HepG2 (cell line): ENCODE results near the gene ULK4. TPM values are rescaled to one million over a fixed set of nuclear protein-coding genes. Genes with fewer than 3 reads are reported as not detected.

ENCODE experiments used
- ATAC-seq: fragments of 200-7000 bp; cut with Tn5 transposase; 3 replicates; pipeline ENCODE4 v1.9.1; 2020; ENCODE audit warnings: mild to moderate bottlenecking, moderate library complexity
- BruUV-seq: library from RNA; stranded (reverse); fragments of 400-500 nt; replicated peaks from 2 replicates; lab custom pipeline; 2021; lab: Mats Ljungman, UMichigan
- CTCF ChIA-PET: fragments of 300-600 bp; formaldehyde crosslinking; extraction: SDS; loops from one replicate; lab custom pipeline; 2021; ENCODE audit warnings: low total read pairs, inconsistent platforms, low intra/inter-chr PET ratio; lab: Yijun Ruan, JAX
- POLR2A ChIA-PET: fragments of 350-600 bp; sonication (Branson Sonifier 250); formaldehyde crosslinking; loops from one replicate; lab custom pipeline; 2020; ENCODE audit warnings: antibody characterized with exemption, inconsistent platforms; lab: Yijun Ruan, JAX
- DNase-seq: peaks from one replicate; pipeline ENCODE4 v3.0.0-alpha.2; 2015; ENCODE audit warnings: low spot score
- FAIRE-seq: peaks from 3 replicates; lab custom pipeline; 2011; peaks lifted over from hg19 to GRCh38; lab: Jason Lieb, UNC
- H2AFZ ChIP-seq: one replicate; pipeline ENCODE4 v1.6.1; 2011; ENCODE audit warnings: low read length, inconsistent platforms
- H3K27ac ChIP-seq: fragments of 300-600 bp; 3 replicates; pipeline ENCODE4 v1.8.0; 2011; ENCODE audit warnings: mixed run types, mild to moderate bottlenecking, mixed read lengths, low read length, inconsistent platforms; ENCODE audit not compliant: insufficient read depth; ENCODE audit errors: extremely low read length
- H3K27me3 ChIP-seq, 2 experiments: fragments of 200-600 bp in 1 of 2; 2 replicates in 1 of 2; 3 replicates in 1 of 2; pipeline versions ENCODE4 v1.6.0 to v1.8.0; 2011; ENCODE audit warnings: low read length in 2 of 2, mild to moderate bottlenecking in 2 of 2, moderate library complexity in 2 of 2, inconsistent platforms in 1 of 2; ENCODE audit not compliant: insufficient read depth in 2 of 2, control insufficient read depth in 1 of 2
- H3K36me3 ChIP-seq, 2 experiments: fragments of 200-600 bp in 1 of 2; replicated peaks in 1 of 2; 2 replicates in 1 of 2; 3 replicates in 1 of 2; pipeline versions ENCODE4 v1.5.1 to v1.8.0; 2011; ENCODE audit warnings: low read length in 2 of 2, inconsistent platforms in 1 of 2; ENCODE audit not compliant: insufficient read depth in 2 of 2, control insufficient read depth in 1 of 2
- H3K4me1 ChIP-seq: 2 replicates; pipeline ENCODE4 v1.5.1; 2012; ENCODE audit warnings: low read length, inconsistent platforms; ENCODE audit not compliant: insufficient read depth
- H3K4me2 ChIP-seq: 2 replicates; pipeline ENCODE4 v1.6.0; 2011; ENCODE audit warnings: low read depth, low read length, inconsistent platforms
- H3K4me3 ChIP-seq, 3 experiments: fragments of 200-600 bp in 1 of 3; sonication (generic), shearing (Covaris generic) in 1 of 3; replicated peaks in 1 of 3; 2 replicates each; pipeline ENCODE4 v1.5.1; 2011 to 2016; ENCODE audit warnings: low read length in 3 of 3, inconsistent platforms in 2 of 3, low read depth in 2 of 3, mild to moderate bottlenecking in 2 of 3, control low read depth in 1 of 3, mixed read lengths in 1 of 3; ENCODE audit not compliant: insufficient read depth in 1 of 3
- H3K79me2 ChIP-seq: one replicate; pipeline ENCODE4 v1.6.1; 2011; ENCODE audit warnings: low read length, inconsistent platforms; ENCODE audit not compliant: insufficient read depth
- H3K9ac ChIP-seq: 2 replicates; pipeline ENCODE4 v1.6.0; 2011; ENCODE audit warnings: mild to moderate bottlenecking, low read depth, low read length, inconsistent platforms; ENCODE audit not compliant: insufficient read depth
- H3K9me3 ChIP-seq: 2 replicates; pipeline ENCODE4 v1.5.1; 2012; ENCODE audit warnings: mild to moderate bottlenecking, low read length
- H4K20me1 ChIP-seq: 2 replicates; pipeline ENCODE4 v1.6.0; 2011; ENCODE audit warnings: inconsistent platforms, mild to moderate bottlenecking, low read length, moderate library complexity; ENCODE audit not compliant: insufficient read depth
- EHMT2 ChIP-seq: fragments of 200-600 bp; sonication (generic); IDR thresholded peaks from 2 replicates; pipeline ENCODE4 v1.7.0; 2017; ENCODE audit warnings: antibody characterized with exemption, low read depth, low read length, borderline replicate concordance
- ISX ChIP-seq: sonication (generic); formaldehyde crosslinking; conservative IDR thresholded peaks from 2 replicates; pipeline ENCODE4 v1.5.0; 2020; ENCODE audit warnings: missing genetic modification reagents
- JUND ChIP-seq: sonication (generic); formaldehyde crosslinking; IDR thresholded peaks from 2 replicates; pipeline ENCODE4 v1.8.0; 2022; ENCODE audit warnings: mild to moderate bottlenecking, missing genetic modification reagents
- NFIB ChIP-seq: sonication (generic); formaldehyde crosslinking; IDR thresholded peaks from 2 replicates; pipeline ENCODE4 v1.9.0; 2021; ENCODE audit warnings: missing genetic modification reagents, mild to moderate bottlenecking, borderline replicate concordance
- PITX1 ChIP-seq: sonication (generic); formaldehyde crosslinking; IDR thresholded peaks from 2 replicates; pipeline ENCODE4 v1.5.1; 2020; ENCODE audit warnings: mild to moderate bottlenecking, missing genetic modification reagents
- RFXANK ChIP-seq: IDR thresholded peaks from 2 replicates; pipeline ENCODE4 v1.6.1; 2016
- RNF2 ChIP-seq: fragments of 450-650 bp; conservative IDR thresholded peaks from 2 replicates; pipeline ENCODE4 v1.6.1; 2016; ENCODE audit warnings: low read depth
- SRY ChIP-seq: sonication (generic); formaldehyde crosslinking; IDR thresholded peaks from 2 replicates; pipeline ENCODE4 v1.8.0; 2022; ENCODE audit warnings: mild to moderate bottlenecking, missing genetic modification reagents
- ZNF12 ChIP-seq: sonication (generic); formaldehyde crosslinking; IDR thresholded peaks from 2 replicates; pipeline ENCODE4 v1.5.0; 2020; ENCODE audit warnings: missing genetic modification reagents
- ZNF446 ChIP-seq: sonication (generic); formaldehyde crosslinking; IDR thresholded peaks from 2 replicates; pipeline ENCODE4 v1.5.0; 2020; ENCODE audit warnings: mild to moderate bottlenecking, missing genetic modification reagents
- ZNF572 ChIP-seq: sonication (generic); formaldehyde crosslinking; IDR thresholded peaks from 2 replicates; pipeline ENCODE4 v1.5.1; 2020; ENCODE audit warnings: mild to moderate bottlenecking, missing genetic modification reagents
- ZNF7 ChIP-seq: IDR thresholded peaks from 2 replicates; pipeline ENCODE4 v1.6.1; 2016; ENCODE audit warnings: missing biosample characterization, missing genetic modification reagents
- WGBS: methylation state at CpG from one replicate; pipeline ENCODE4 v1.1.6; 2017; ENCODE audit warnings: low lambda C conversion rate; 5-methylcytosine and 5-hydroxymethylcytosine counted together
- in situ Hi-C: cut with HindIII; loops from 2 replicates; pipeline ENCODE4 v1.10.0; 2017; ENCODE audit warnings: low pct_unique_long_range_greater_than_20kb; ENCODE audit not compliant: extremely low pct_ligation_motif_present
- intact Hi-C: fragments of 100-400 bp; cut with micrococcal nuclease; formaldehyde crosslinking; loops from one replicate; pipeline ENCODE4 v1.10.0; 2022; ENCODE audit not compliant: unreplicated experiment
- polyA plus RNA-seq, 8 experiments: library from polyadenylated mRNA; depleted of rRNA in 3 of 8; stranded (reverse) in 7 of 8; unstranded in 1 of 8; fragments of >200 nt; fragmentation: Illumina TruSeq in 4 of 8; extraction: Trizol in 4 of 8; gene quantifications; 2 replicates each; pipeline versions ENCODE4 v1.2.1 to v1.2.3, GENCODE V29; 2011 to 2016; ENCODE audit warnings: low read depth in 4 of 8, missing spikeins in 1 of 8, mixed read lengths in 1 of 8; ENCODE audit not compliant: insufficient read depth in 1 of 8
- total RNA-seq, 5 experiments: library from RNA; depleted of rRNA; stranded (reverse); fragments of >200 nt; fragmentation: Illumina TruSeq; extraction: Trizol; gene quantifications; 2 replicates each; pipeline ENCODE4 v1.2.3, GENCODE V29; 2016; ENCODE audit warnings: low read depth in 1 of 5
- TF ChIP-seq, protein P1 (sequence below): sonication (generic); formaldehyde crosslinking; IDR thresholded peaks from 2 replicates; pipeline ENCODE4 v1.8.0; 2022; ENCODE audit warnings: missing genetic modification reagents, mild to moderate bottlenecking, moderate library complexity, borderline replicate concordance
- TF ChIP-seq, protein P2 (sequence below): sonication (generic); formaldehyde crosslinking; IDR thresholded peaks from 2 replicates; pipeline ENCODE4 v1.8.1; 2023; ENCODE audit warnings: missing genetic modification reagents, mild to moderate bottlenecking, borderline replicate concordance
- TF ChIP-seq, protein P3 (sequence below): sonication (generic); formaldehyde crosslinking; IDR thresholded peaks from 2 replicates; pipeline ENCODE4 v1.4.0; 2020; ENCODE audit warnings: missing genetic modification reagents
- TF ChIP-seq, protein P4 (sequence below): sonication (generic); formaldehyde crosslinking; IDR thresholded peaks from 2 replicates; pipeline ENCODE4 v1.5.1; 2020; ENCODE audit warnings: mild to moderate bottlenecking, missing genetic modification reagents, borderline replicate concordance

The ULK4 gene
- total and polyA plus RNA-seq, 2 of the 13 experiments (the other 11 are each of a cell fraction or from before 2014, with no cell fraction given): 6.7 to 11.8 TPM

DNA sequence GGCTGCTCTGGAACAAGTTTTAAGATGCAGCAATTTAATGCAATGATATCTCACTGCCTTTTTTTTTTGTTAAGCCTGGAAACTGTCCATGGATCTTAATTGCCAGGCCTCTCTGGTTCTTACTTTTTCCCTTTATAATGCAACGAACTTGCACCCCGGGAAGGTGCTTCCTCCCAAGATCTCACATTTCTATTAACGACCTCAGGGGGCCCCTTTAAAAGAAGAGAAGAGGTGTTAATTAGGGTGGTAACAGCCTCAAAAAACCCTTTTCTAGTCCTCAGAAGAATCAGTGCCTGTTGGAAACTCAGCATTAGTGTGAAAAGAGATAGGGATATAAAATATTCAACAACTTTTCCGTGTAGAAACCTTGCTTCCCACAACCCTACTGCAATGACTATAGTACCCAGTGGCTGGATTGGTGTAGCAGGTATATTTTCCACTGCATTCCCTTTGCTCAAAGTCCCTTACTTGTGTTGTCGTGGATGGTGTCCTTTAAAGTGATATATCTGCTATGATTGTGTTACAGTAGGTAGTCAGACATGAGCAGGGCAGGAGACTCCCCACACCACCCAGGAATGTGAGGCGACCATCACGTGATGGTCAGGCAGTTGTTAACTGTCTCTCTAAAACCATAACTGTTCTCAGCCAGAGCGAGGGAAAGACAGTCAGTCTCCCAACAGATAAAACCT is 640.8 kb downstream of the ULK4 start:
- Histone ChIP-seq H3K4me3 (no peak overlapping the region), H4K20me1 (no peaks in the 10 kb centered on the region), H2AFZ (no peak overlapping the region), H3K79me2 (no peaks in the 10 kb centered on the region), H3K27me3 (no peaks in the 10 kb centered on the region), H3K9ac (no peak overlapping the region), H3K4me2 (no peak overlapping the region), H3K36me3 (no peaks in the 10 kb centered on the region), H3K27ac (no peak overlapping the region), H3K4me1 (peaks cover 14% of the 10 kb centered on the region), H3K9me3 (no peaks in the 10 kb centered on the region)
- ChIA-PET POLR2A (no interaction called here), CTCF (no interaction called here)
- in situ Hi-C loops: no loop called here
- DNase-seq (no peak), FAIRE-seq (no peak), ATAC-seq (no peak)
- intact Hi-C loops: no loop called here
- 85% methylated on average over 8 of the region's 8 CpGs for WGBS
- TF ChIP-seq EHMT2 (no peak), PITX1 (CRISPR knock-in tag) (no peak), ZNF572 (CRISPR knock-in tag) (no peak), ZNF12 (CRISPR knock-in tag) (no peak), RFXANK (CRISPR knock-in tag) (no peak), JUND (CRISPR knock-in tag) (no peak), NFIB (no peak), SRY (CRISPR knock-in tag) (no peak), RNF2 (no peak), ZNF446 (CRISPR knock-in tag) (no peak), ZNF7 (no peak), ISX (CRISPR knock-in tag) (no peak)
- TF ChIP-seq, protein P1, sequence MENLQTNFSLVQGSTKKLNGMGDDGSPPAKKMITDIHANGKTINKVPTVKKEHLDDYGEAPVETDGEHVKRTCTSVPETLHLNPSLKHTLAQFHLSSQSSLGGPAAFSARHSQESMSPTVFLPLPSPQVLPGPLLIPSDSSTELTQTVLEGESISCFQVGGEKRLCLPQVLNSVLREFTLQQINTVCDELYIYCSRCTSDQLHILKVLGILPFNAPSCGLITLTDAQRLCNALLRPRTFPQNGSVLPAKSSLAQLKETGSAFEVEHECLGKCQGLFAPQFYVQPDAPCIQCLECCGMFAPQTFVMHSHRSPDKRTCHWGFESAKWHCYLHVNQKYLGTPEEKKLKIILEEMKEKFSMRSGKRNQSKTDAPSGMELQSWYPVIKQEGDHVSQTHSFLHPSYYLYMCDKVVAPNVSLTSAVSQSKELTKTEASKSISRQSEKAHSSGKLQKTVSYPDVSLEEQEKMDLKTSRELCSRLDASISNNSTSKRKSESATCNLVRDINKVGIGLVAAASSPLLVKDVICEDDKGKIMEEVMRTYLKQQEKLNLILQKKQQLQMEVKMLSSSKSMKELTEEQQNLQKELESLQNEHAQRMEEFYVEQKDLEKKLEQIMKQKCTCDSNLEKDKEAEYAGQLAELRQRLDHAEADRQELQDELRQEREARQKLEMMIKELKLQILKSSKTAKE: no peak
- TF ChIP-seq, protein P2, sequence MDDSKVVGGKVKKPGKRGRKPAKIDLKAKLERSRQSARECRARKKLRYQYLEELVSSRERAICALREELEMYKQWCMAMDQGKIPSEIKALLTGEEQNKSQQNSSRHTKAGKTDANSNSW (CRISPR knock-in tag): no peak
- TF ChIP-seq, protein P3, sequence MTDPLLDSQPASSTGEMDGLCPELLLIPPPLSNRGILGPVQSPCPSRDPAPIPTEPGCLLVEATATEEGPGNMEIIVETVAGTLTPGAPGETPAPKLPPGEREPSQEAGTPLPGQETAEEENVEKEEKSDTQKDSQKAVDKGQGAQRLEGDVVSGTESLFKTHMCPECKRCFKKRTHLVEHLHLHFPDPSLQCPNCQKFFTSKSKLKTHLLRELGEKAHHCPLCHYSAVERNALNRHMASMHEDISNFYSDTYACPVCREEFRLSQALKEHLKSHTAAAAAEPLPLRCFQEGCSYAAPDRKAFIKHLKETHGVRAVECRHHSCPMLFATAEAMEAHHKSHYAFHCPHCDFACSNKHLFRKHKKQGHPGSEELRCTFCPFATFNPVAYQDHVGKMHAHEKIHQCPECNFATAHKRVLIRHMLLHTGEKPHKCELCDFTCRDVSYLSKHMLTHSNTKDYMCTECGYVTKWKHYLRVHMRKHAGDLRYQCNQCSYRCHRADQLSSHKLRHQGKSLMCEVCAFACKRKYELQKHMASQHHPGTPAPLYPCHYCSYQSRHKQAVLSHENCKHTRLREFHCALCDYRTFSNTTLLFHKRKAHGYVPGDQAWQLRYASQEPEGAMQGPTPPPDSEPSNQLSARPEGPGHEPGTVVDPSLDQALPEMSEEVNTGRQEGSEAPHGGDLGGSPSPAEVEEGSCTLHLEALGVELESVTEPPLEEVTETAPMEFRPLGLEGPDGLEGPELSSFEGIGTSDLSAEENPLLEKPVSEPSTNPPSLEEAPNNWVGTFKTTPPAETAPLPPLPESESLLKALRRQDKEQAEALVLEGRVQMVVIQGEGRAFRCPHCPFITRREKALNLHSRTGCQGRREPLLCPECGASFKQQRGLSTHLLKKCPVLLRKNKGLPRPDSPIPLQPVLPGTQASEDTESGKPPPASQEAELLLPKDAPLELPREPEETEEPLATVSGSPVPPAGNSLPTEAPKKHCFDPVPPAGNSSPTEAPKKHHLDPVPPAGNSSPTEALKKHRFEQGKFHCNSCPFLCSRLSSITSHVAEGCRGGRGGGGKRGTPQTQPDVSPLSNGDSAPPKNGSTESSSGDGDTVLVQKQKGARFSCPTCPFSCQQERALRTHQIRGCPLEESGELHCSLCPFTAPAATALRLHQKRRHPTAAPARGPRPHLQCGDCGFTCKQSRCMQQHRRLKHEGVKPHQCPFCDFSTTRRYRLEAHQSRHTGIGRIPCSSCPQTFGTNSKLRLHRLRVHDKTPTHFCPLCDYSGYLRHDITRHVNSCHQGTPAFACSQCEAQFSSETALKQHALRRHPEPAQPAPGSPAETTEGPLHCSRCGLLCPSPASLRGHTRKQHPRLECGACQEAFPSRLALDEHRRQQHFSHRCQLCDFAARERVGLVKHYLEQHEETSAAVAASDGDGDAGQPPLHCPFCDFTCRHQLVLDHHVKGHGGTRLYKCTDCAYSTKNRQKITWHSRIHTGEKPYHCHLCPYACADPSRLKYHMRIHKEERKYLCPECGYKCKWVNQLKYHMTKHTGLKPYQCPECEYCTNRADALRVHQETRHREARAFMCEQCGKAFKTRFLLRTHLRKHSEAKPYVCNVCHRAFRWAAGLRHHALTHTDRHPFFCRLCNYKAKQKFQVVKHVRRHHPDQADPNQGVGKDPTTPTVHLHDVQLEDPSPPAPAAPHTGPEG (CRISPR knock-in tag): no peak
- TF ChIP-seq, protein P4, sequence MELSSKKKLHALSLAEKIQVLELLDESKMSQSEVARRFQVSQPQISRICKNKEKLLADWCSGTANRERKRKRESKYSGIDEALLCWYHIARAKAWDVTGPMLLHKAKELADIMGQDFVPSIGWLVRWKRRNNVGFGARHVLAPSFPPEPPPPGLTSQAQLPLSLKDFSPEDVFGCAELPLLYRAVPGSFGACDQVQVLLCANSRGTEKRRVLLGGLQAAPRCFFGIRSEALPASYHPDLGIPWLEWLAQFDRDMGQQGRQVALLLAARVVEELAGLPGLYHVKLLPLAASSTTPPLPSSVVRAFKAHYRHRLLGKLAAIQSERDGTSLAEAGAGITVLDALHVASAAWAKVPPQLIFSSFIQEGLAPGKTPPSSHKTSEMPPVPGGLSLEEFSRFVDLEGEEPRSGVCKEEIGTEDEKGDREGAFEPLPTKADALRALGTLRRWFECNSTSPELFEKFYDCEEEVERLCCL (CRISPR knock-in tag): no peak
- BruUV-seq: no TSS peak
